ENCODE measurements around the gene STIM1. TPM values are rescaled to one million over a fixed set of nuclear protein-coding genes. Genes with fewer than 3 reads are reported as not detected.

Gene STIM1
- total and polyA plus RNA-seq, 10 of the 15 experiments (the other 5 are each of a cell fraction or from before 2014, with no cell fraction given), result 8.6 to 57.7 (median 29.3) TPM

- no peak overlapping the region for H3K27ac ChIP-seq (ENCODE audit: control insufficient read depth, insufficient read depth)
- no TSS peak for BruUV-seq (replicated peaks)
- ATAC-seq (no peak), FAIRE-seq (no peak), DNase-seq (ENCODE audit: low read depth, low spot score) (no peak)
- SMC1A ChIA-PET (ENCODE audit: uncharacterized antibody, unreplicated experiment), result interaction anchor here (1.0 to 4.1 kb wide), 6 partner anchors 8 to 116 kb away, joined by 3 to 32 read pairs (median 24); partner anchors contain the start of gene STIM1
- WGBS (ENCODE audit: insufficient coverage, insufficient replicate concordance, low lambda C conversion rate, missing lambda C conversion rate), result 56% methylated on average over 3 of the region's 3 CpGs
- intact Hi-C loops (cut with micrococcal nuclease; ENCODE audit: unreplicated experiment), result no loop called here
- H2AFZ ChIP-seq (ENCODE audit: control insufficient read depth, low read depth, low read length), result no peak overlapping the region
- no peaks in the 10 kb centered on the region for H3K9me3 ChIP-seq (replicated peaks; ENCODE audit: control insufficient read depth, insufficient read depth, low read length)
- H3K4me3 ChIP-seq, result no peak overlapping the region
- H4K20me1 ChIP-seq (ENCODE audit: control insufficient read depth, insufficient read depth), result no peaks in the 10 kb centered on the region
- CTCF ChIA-PET, result interaction anchor here (0.8 to 6.5 kb wide), 8 partner anchors 9 to 108 kb away, joined by 3 to 51 read pairs (median 12); partner anchors contain the start of gene STIM1
- H3K4me1 ChIP-seq (ENCODE audit: control insufficient read depth, insufficient read depth, low read length), result peaks cover 4% of the 10 kb centered on the region; the same call in 1 of the 2 replicates
- RAD21 ChIA-PET (ENCODE audit: unreplicated experiment), result interaction anchor here (1.3 to 3.8 kb wide), 4 partner anchors 9 to 108 kb away, joined by 5 to 41 read pairs (median 12); partner anchors contain the start of gene STIM1
- POLR2A ChIA-PET, result no interaction called here
- no peak overlapping the region for H3K9ac ChIP-seq (ENCODE audit: control insufficient read depth, insufficient read depth, low read length)
- H3K36me3 ChIP-seq (ENCODE audit: control insufficient read depth in 2 of 2, insufficient read depth in 2 of 2, low read length in 1 of 2), result no peaks in the 10 kb centered on the region
- H3K4me2 ChIP-seq (ENCODE audit: control insufficient read depth, insufficient read depth), result no peak overlapping the region
- no peaks in the 10 kb centered on the region for H3K27me3 ChIP-seq (replicated peaks in 1 of 2; ENCODE audit: control insufficient read depth in 2 of 2, insufficient read depth in 2 of 2, low read length in 1 of 2)
- no peak for TF ChIP-seq CEBPB (IDR thresholded peaks at IDR 0.05; ENCODE audit: borderline replicate concordance in 1 of 2, low read depth in 2 of 2, low read length in 2 of 2)
- peaks cover 9% of the 10 kb centered on the region for H3K79me2 ChIP-seq (ENCODE audit: control insufficient read depth, insufficient read depth, low read length)
- in situ Hi-C loops (cut with MboI), result no loop called here
Observed at GRCh38 chr11:3957437-3957836, 102.0 kb downstream of the STIM1 start.

GRCh38 chr11:3958281-3958680 is 102.8 kb downstream of the STIM1 start:
- intact Hi-C loops (cut with micrococcal nuclease; ENCODE audit: unreplicated experiment), result loop anchor here (2.0 kb wide), 1 partner anchor 51 kb away; no protein-coding TSS in a partner anchor
- TF ChIP-seq SREBF1 (IDR thresholded peaks at IDR 0.05; ENCODE audit: low read length) (no peak), LARP7 (IDR thresholded peaks at IDR 0.05) (no peak), EED (IDR thresholded peaks at IDR 0.05; ENCODE audit: low read depth) (no peak), ZNF592 (IDR thresholded peaks at IDR 0.05) (no peak), ATF7 (IDR thresholded peaks at IDR 0.05; ENCODE audit: low read depth) (no peak), E4F1 (IDR thresholded peaks at IDR 0.05; ENCODE audit: borderline replicate concordance, partially characterized antibody) (no peak), POLR2AphosphoS2 (IDR thresholded peaks at IDR 0.05; ENCODE audit: low read depth, low read length) (no peak), RBBP5 (conservative IDR thresholded peaks at IDR 0.05) (no peak), ZNF274 (IDR thresholded peaks at IDR 0.05; ENCODE audit: insufficient read depth, insufficient read length) (no peak)

More at GRCh38 chr11:3958281-3958680, 102.8 kb downstream of the STIM1 start:
- peaks cover 4% of the 10 kb centered on the region; the same call in 1 of the 2 replicates for H3K4me1 ChIP-seq (ENCODE audit: control insufficient read depth, insufficient read depth, low read length)
- no peak for DNase-seq (ENCODE audit: low read depth, low spot score)
- no peak for ATAC-seq
- in situ Hi-C loops (cut with MboI), result no loop called here
- H3K9me3 ChIP-seq (replicated peaks; ENCODE audit: control insufficient read depth, insufficient read depth, low read length), result no peaks in the 10 kb centered on the region
- ChIA-PET POLR2A (interaction anchor here (0.7 to 1.0 kb wide), 2 partner anchors 61 to 99 kb away, joined by 3 read pairs; no protein-coding TSS in a partner anchor), CTCF (interaction anchor here (0.8 to 6.5 kb wide), 11 partner anchors 9 to 114 kb away, joined by 3 to 51 read pairs (median 9); partner anchors contain the start of gene STIM1), SMC1A (ENCODE audit: uncharacterized antibody, unreplicated experiment) (interaction anchor here (0.7 to 4.1 kb wide), 10 partner anchors 9 to 115 kb away, joined by 3 to 32 read pairs (median 12); partner anchors contain the start of gene STIM1), RAD21 (ENCODE audit: unreplicated experiment) (interaction anchor here (0.8 to 3.8 kb wide), 8 partner anchors 10 to 110 kb away, joined by 3 to 41 read pairs (median 6); partner anchors contain the start of gene STIM1)
- no peak overlapping the region for H3K4me2 ChIP-seq (ENCODE audit: control insufficient read depth, insufficient read depth)
- no peaks in the 10 kb centered on the region for H4K20me1 ChIP-seq (ENCODE audit: control insufficient read depth, insufficient read depth)
- no peak overlapping the region for H3K9ac ChIP-seq (ENCODE audit: control insufficient read depth, insufficient read depth, low read length)
- no peaks in the 10 kb centered on the region for H3K27me3 ChIP-seq (replicated peaks in 1 of 2; ENCODE audit: control insufficient read depth in 2 of 2, insufficient read depth in 2 of 2, low read length in 1 of 2)
- FAIRE-seq, result no peak
- 100% methylated on average over 2 of the region's 2 CpGs for WGBS (ENCODE audit: insufficient coverage, insufficient replicate concordance, low lambda C conversion rate, missing lambda C conversion rate)
- H3K27ac ChIP-seq (ENCODE audit: control insufficient read depth, insufficient read depth), result no peak overlapping the region
- H3K79me2 ChIP-seq (ENCODE audit: control insufficient read depth, insufficient read depth, low read length), result peaks cover 7% of the 10 kb centered on the region
- H3K4me3 ChIP-seq, result no peak overlapping the region
- H3K36me3 ChIP-seq (ENCODE audit: control insufficient read depth in 2 of 2, insufficient read depth in 2 of 2, low read length in 1 of 2), result no peaks in the 10 kb centered on the region
- no TSS peak for BruUV-seq (replicated peaks)
- H2AFZ ChIP-seq (ENCODE audit: control insufficient read depth, low read depth, low read length), result no peak overlapping the region

Data from GM12878 (cell line).